ENCODE results near the gene MXRA7.

MXRA7 gene

DNA sequence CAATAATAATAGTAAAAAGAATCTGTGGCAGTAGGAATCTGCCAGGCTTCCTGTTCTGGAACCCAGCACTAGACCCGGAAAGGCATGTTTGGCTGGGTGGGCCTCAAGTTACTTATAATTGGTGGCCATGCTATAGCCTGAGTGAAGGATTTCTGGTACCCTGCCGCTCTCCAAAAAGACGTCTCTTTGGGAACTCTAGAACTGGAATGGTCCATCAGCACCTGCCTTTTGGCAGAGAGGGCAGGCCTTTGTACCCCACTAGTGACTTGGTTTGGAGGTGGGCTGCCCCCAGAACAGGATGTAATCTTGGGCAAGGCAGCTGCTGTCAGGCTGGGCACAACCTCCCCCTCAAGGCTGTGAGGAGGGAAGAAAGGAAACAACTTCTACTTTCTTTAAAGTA is 37.9 kb downstream of the MXRA7 start:
- no peak for DNase-seq

DNA sequence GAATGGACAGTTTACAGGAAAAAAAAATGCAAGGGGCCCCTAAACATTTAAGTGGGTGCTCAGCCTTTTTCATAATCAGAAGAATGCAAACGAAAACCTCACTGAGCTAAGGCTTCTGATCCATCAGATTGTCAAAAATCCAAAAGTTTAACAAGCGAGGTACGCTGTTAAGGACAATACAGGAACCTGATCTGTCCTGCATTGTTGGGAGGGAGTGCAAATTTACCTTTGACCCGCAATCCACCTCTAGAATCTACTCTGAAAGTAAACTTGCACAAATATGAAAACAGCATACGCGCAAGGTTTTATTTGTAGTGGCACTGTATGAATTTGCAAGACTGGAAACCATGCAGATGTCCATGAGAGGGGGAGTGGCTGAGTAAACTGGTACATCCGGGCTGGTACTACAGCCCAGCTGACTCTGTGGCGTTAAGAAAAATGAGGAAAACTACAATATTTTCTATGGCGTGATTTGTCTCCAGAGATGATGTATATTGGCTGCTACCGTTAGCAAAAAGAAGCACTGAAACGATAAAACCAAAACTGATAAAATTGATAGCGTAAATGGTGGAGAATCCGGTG is 38.4 kb downstream of the MXRA7 start:
- DNase-seq: no peak

DNA sequence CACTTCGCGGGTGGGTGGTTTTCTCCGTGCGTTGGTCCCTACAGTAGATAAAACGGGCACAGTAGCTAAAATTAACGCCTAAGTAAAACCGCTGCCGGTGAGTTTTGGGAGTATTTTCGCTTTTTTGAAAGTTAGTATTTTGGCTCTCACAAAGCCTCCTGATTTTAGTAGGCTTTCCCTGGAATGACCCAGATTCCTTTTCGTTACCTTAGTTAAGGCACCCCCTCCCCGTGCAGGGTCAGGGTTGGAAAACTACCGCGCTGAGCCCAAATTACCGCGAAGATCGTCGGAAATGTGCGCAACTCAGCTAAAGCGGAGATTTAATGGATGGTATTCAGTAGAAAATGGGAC is 38.9 kb downstream of the MXRA7 start:
- no peak for DNase-seq

DNA sequence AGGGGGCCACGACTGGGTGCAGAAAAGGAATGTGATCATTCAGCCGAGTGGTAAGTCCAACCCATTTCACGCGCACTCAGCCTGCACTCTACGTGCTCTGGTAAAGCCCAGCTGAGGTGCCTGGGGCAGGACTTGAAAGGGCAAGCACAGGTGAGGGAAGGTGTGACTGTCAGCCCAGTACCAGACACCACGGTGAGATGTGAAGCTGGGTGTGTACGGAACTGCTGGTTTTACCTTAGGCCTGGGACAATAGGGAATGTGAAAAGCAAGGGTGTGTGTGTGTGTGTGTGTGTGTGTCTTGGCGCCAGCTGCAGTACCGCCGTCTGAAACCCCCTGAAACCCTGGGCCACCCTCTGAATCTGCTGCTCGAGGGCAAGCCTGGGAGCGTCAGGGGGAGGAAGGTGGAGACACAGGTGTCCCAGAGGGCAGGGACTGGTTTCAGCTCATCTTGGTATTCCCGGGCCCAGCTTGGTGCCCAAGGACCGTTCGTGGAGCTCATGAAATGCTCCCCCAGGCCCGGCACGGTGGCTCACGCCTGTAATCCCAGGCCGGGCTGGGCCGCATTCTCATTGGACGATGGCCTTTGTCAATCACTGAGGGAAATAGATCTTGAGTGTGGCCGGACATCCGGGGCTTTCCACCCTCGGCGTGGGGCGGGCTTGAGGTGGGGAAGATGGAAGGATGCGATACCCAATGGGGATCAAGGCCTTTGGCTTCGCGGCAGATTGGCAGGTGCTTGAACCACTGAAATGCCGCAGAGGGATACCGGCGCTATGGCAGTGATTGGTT is 39.4 kb downstream of the MXRA7 start:
- DNase-seq: peak; percentile 99

DNA sequence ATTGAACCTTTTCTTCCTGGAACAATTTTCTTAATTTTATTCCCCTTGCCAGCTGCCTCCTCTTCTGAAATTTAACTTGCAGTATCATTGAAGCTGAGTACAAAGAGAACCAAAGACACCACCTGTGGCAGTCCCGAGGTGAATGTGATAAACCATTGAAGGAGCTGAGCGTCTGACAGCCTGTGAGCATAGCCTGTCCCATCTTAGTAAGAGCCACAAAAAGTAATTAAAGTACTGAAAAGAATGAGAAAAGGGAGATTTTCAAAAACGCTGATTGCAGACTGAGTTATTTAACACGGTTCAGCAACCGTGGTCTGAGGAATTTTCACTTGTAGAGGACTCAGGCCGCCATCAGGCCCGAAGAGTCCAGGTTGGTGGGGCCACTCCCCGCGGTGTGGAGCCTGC is 40.0 kb downstream of the MXRA7 start:
- DNase-seq: no peak

DNA sequence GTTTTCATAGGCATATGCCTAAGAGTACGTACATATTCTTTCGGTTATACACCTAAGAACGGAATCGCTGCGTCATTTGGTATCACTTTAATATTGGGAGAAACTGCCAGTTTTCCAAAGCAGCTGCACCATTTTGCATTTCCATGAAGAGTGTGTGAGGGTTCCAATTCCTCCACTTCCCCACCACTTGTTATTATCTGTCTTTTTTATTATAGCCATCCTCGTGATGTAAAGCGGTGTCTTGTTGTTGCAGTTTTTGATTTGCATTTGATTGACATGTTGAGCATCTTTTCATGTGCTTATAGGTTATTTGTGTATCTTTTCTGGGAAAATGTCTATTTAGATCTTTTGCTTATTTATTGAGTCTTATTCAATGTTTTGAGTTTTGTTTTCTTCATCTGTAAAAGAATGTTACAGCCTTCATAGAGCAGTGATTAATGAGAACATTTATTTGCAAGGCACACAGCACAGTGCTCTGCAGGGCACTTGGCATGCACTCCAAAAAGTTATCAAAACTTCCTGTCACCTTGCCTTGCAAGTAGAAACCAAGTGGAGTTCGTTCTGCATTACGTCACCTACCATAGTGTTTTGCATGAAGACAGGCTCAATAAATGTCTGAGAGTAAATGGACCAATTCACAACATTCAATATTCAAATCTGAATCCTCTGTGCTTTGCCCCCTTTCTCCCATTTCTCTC is 40.6 kb downstream of the MXRA7 start:
- DNase-seq: no peak

DNA sequence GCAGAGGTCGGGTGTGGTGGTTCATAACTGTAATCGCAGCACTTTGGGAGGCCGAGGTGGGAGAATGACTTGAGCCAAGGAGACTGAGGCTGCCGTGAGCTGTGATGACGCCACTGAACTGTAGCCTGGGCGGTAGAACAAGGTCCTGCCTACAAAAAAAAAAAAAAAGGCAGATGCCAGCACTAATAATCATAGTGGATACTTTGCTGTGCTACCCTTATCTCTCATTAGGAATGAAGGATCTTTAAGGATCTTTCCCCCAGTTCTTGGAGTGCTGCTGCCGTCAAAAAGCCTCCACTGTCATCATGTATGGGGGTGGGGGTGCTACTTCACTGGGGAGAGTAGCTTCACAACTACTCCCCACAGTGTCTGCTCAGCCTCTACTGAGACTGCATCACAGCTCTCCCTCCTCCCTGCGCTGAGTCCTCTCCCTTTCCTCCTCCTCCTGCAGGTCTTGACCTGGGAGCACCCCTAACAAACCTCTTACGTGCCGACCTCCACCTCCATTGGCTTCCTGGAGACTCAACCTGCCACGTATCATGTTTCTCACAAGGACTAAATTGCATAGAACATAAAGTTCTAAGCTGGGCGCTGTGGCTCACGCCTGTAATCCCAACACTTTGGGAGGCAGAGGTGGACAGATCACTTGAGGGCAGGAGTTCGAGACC is 42.8 kb downstream of the MXRA7 start:
- no peak for DNase-seq

DNA sequence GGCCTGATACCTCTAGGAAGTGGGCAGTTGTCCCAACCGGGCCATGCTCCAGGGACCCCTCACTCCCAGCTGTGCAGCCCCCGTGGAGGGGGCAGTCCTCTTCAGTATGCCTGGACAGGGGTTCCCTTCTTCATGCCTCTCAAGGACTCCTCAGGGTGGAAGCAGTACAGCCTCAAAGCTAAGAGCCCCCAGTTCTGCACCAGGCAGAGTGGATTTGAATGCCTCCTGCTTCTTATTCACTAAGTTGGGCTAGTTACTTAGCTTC is 43.3 kb downstream of the MXRA7 start:
- DNase-seq: no peak

DNA sequence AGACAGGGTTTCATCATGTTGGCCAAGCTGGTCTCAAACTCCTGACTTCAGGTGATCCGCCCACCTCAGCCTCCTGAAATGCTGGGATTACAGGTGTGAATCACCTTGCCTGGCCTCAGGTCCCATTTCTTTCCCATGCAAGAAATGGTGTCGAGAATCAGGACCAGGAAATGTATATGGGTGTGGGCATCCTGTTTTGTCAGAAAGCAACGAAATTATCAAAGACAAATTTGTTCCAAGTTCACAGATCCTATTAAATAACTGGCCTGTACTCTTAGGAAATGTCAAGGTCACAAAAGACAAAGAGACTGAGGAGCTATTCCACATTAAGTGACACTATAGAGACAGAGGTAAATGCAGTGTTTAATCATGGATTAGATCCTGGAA is 50.1 kb downstream of the MXRA7 start:
- DNase-seq: no peak

DNA sequence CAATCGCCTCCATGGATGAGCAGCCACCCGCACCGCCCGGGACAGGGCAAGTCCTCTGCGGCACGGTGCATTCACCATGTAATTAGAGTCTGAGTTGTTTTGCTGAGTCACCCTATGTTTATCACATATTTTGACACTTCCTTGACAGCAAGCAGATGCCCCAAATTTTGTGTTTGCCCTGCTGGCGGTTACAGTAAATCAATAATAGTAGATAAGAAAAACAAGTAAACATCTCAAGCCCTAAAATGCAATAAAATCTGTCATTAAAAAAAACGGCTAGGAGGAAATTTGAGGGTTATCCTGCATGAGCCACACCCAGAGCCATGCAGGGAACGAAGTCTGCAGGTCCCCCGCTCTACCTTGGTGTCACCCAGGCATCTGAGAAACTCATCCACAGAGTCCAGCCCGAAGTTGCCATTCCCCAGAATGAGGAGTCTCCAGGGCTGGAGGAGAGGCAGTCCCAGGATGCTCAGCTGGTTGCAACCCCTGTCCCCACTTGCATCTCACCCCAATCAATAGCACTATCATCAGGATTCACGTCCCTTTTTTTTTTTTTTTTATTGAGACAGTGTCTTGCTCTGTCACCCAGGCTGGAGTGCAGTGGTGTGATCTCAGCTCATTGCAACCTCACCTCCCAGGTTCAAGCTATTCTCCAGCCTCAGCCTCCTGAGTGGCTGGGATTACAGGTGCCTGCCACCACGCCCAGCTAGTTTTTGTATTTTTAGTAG is 50.7 kb downstream of the MXRA7 start:
- no peak for DNase-seq

DNA sequence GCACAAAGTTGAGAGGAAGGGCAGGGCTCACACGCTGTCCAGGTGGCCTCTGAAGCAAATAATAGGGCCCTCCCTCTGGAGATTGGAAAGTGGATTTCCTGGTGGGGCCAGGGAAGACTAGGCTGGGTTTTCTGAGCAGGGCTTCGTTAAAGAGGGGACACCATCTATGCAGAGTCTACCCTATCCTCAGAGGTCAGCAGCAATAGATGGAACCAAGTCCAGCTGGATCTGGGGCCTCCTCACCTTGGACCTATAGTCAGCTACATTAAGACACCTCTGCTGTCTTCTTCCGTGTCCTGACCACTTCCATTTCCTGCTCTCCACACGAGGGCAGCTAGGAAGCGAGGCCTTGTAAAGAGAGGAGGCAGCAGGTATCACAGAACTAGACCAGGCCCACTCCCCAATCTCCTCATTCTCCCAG is 52.5 kb downstream of the MXRA7 start:
- no peak for DNase-seq

DNA sequence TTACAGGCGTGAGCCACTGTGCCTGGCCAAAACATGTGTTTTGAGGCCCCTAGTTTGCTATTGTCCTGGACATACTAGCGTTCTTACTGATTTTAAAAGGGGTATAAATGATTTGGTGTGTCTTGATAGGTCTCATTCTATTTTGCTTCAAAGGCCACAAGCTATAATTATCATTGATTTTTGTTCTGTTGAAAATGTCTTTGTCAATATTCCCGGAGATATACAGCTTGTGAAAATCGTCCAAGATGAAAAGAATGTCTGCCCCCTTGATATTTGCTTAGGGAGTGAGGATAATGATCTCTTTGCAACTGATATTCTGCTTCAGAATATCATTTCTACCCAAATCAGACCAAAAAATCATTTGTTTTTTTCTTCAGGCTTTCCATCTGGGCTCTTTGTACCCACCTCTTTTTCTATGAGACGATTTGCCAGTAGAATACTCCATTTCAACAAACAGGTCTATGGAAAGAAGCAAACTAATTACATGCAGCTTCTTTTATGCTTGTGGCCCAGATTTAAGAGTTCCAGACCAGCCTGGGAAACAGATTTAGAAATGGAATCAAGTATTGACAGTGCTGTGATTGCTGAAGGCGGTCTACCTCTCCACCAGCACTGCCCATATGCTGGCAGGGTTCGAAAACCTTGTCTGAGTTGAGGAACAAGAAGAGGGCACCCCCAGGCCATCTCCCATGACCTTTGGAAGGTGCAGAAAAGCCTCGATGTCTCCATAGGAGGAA is 53.1 kb downstream of the MXRA7 start:
- DNase-seq: no peak

DNA sequence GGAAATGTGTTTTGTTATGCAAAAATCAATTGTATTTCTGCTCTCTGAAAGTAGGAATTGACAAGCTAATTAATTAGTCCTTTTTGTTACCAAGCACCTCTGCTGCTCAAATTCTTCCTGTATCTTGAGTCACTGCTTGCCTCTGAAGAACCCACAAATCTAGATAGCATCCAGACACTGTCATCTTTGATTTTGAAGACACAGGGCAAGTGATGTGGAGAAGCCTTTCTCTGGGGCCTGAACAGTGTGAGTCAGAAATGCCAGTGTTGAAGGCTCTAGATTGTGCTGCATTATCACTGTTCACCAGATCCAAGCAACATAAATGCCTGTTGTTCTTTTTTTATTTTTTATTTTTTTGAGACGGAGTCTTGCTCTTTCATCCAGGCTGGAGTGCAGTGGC is 56.4 kb downstream of the MXRA7 start:
- DNase-seq: no peak

DNA sequence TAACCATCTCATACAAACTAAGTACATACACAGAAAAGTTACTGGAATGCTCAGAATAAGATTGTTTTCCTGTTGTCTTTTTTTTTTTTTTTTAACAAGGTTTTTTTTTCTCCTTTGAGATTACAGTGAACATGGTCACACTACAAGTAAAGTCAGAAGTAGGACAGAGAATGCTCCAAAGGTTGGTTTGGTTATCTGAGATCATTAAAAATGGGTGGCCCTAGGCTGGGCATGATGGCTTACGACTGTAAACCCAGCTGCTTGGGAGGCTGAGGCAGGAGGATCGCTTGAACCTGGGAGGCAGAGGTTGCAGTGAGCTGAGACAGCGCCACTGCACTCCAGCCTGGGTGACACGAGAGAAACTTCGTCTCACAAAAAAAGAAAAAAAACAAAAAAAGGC is 60.3 kb downstream of the MXRA7 start:
- DNase-seq: no peak

DNA sequence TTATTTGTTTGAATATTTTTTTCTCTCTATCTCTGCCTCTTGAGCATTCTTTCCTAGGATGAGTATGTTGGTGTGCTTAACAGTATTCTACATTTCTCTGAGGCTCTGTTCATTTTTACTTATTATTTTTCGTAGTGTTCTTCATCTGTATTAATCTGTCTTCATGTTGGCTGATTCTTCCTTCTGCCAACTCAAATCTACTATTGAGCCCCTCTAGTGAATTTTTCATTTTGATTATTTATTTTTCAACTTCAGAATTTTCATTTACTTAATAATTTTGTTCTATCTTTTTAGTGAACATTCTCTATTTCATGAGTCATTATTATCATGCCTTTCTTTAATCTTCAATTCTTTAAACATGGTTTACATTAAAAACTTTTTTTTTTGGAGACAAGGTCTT is 64.1 kb downstream of the MXRA7 start:
- DNase-seq: no peak

DNA sequence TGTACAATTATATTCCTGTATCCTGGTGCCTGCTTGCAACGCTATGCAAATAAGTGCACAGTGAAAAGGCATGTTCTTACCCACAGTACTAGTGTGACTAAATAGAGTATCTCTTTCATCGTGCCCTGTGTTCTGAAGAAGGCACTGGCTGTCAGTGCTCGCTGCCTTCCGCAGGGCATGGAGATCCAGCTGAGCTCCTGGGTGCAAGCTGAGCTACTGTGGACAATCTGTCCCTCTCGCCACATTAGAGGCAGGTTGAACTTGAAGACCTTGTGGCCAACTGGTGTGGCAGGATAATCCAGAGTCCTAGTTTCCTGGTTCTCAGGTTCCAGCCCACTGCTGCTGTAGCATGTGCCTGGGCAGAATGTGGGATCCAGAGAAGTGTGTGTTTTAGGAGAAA is 65.3 kb downstream of the MXRA7 start:
- DNase-seq: no peak

DNA sequence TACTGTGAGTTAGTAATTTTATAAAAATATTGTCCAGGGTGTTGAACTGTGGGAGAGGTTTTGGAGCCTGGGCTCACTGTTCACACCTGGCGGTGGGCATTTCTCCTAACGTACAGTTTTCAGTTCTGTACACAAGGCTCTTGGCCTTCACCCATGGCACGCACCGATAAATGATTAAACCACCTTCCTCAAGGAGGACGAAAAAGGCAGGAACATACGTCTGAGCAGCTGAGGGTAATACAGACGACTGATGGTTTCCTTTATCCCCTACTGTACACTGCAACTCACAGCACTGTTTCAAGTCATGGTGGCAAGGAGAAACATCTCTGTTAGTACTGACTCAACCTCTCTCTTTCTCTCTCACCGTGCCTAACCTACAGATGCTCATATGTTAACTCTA is 65.8 kb downstream of the MXRA7 start:
- no peak for DNase-seq

DNA sequence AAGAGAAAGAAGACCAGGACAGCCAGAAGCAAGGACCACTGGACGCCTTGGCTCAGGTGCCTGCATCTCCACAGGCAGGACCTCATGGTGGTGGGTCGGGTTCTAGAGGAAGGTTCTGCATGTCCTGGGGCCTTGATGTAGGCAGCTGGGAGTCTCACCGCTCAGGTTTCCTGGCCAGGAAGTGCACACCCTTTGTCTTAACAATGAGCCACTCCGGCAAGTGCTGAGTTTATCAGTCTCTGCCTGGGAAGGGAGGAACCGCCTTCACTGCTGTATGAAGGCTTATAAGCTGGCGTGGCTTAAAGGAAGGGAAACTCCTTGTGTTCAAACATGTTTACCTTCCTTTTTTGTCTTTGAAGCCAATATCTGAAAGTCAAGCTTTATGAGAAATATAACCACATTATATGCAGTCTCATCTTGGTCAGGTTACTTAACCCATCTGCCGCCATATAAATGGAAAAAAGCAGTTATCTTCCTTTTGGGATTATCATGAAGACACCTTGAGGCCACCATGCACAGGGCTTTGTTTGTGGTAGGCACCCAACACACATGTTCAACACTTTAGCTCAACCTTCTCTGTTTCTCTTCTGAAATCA is 67.1 kb downstream of the MXRA7 start, which contains the start of gene ST6GALNAC1:
Gene ST6GALNAC1, minus strand, starts transcription at position 205 of the 596 bp plus-strand sequence. Its CDS starts 119 bp downstream, at position 86.
- no peak for DNase-seq

DNA sequence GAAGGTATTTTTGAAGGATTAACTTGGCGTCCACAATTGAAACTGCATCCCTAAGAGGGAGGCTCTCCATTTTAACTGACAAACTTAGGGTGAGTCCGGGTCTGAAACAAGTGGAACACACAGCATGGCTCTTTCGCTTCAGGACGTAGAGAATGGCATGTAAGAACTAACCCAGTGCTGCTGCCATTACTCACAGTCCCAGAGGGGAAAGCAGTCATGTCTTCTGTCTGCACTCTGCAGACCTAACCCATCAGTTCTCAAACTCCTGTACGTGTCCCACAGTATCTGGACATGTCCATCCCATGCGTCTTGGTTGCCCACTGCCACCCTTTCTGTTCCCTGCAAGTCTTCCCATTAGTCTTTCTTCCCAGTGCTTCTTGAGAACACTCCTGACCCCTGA is 67.8 kb downstream of the MXRA7 start:
- no peak for DNase-seq

DNA sequence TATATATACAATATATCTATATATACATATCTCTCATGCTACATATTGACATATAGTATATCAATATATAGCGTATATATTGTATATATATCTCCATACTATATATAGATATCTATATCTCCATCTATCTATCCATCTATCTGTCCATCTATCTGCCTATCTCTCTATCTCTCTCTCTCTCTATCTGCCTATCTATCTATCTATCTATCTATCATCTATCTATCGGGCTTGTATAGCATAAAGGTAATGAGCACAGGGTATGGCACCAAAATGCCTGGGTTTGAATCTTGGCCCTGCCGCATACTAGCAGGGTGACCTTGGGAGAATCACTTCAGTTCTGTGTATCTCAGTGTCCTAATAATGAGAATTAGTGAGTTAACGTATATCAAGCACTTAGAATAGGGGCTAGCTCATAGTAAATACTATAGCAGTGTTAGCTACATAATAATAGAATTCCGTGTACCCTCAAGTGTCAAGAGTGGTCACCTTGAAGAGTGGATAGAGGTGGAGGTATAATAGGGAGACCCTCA is 68.7 kb downstream of the MXRA7 start:
- DNase-seq: no peak

DNA sequence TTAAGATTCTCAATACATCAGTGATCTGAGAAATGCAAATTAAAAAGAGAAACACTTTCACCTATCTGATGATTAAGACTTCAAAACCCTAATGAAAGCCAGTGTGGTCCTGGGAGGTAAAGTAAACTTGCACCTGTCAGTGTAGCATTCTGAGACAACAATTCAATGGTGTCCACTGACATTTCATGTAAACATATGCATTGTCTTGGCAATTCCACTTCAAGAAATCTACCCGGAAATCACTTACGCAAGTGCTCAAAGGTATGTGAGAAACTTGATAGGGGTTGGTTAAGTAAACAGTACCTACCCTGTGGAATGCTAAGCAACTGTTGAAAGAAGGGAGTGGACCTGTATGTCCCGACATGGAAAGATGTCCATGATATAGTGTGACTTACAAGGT is 69.3 kb downstream of the MXRA7 start:
- no peak for DNase-seq
